Gastrocnemius medialis (tissue), 4 donors: Measurements from ENCODE around the gene CAP1. TPM values are rescaled to one million over a fixed set of nuclear protein-coding genes. Genes with fewer than 3 reads are reported as not detected.

ENCODE experiments used
- ATAC-seq, 2 donors: fragments of 150-250 bp; one replicate each; pipeline ENCODE4 v1.9.1; 2016
- DNase-seq, 2 donors: peaks; one replicate each; pipeline ENCODE4 v3.0.0-alpha.2; 2019
- H3K27ac ChIP-seq, 4 donors: fragments of 200-600 bp; sonication (generic); 1 replicate in 1 of 4; 2 replicates in 3 of 4; pipeline ENCODE4 v1.5.1; 2016 to 2018; ENCODE audit warnings: mild to moderate bottlenecking in 2 of 4, moderate library complexity in 1 of 4
- H3K27me3 ChIP-seq, 3 donors: fragments of 200-600 bp; sonication (generic) in 2 of 3; 1 replicate in 1 of 3; 2 replicates in 2 of 3; pipeline versions ENCODE4 v1.5.1 to v1.6.0; 2016 to 2019; ENCODE audit warnings: mild to moderate bottlenecking in 1 of 3, moderate library complexity in 1 of 3
- H3K36me3 ChIP-seq, 2 donors: fragments of 200-600 bp; sonication (generic) in 1 of 2; one replicate each; pipeline ENCODE4 v1.5.1; 2017 to 2018
- H3K4me1 ChIP-seq, 2 donors: fragments of 200-600 bp; sonication (generic) in 1 of 2; one replicate each; pipeline ENCODE4 v1.5.1; 2016 to 2017; ENCODE audit warnings: mild to moderate bottlenecking in 2 of 2
- H3K4me3 ChIP-seq, 4 donors: fragments of 200-600 bp; sonication (generic) in 3 of 4; 1 replicate in 1 of 4; 2 replicates in 3 of 4; pipeline ENCODE4 v1.5.1; 2016 to 2019; ENCODE audit warnings: mild to moderate bottlenecking in 2 of 4
- H3K9me3 ChIP-seq, 3 donors: fragments of 200-600 bp; sonication (generic) in 2 of 3; 1 replicate in 1 of 3; 2 replicates in 2 of 3; pipeline ENCODE4 v1.5.1; 2016 to 2019
- POLR2A ChIP-seq, 2 donors: fragments of 450-650 bp; IDR thresholded peaks; one replicate each; pipeline ENCODE4 v1.6.1; 2017; ENCODE audit warnings: antibody characterized with exemption in 2 of 2, mild to moderate bottlenecking in 2 of 2, moderate library complexity in 2 of 2
- in situ Hi-C, 4 donors: fragments of 200-750 bp; cut with MboI; loops; one replicate each; pipeline versions ENCODE4 v1.15.0 to v1.8.0; 2017; ENCODE audit warnings: low sequenced_read_pairs in 4 of 4
- intact Hi-C: fragments of 100-400 bp; cut with DNase I; formaldehyde crosslinking; loops from one replicate; pipeline ENCODE4 v1.15.1; 2023; ENCODE audit warnings: low total_unique reads
- total RNA-seq, 4 donors: library from RNA; depleted of rRNA; stranded (reverse); fragments of >200 nt; gene quantifications; one replicate each; pipeline versions ENCODE4 v1.1.0 to v1.2.3, GENCODE V29; 2016
- TF ChIP-seq, protein P1 (sequence below), 5 experiments: fragments of 450-650 bp in 3 of 5; fragments of 200-600 bp in 2 of 5; sonication (generic) in 2 of 5; IDR thresholded peaks in 4 of 5; conservative IDR thresholded peaks in 1 of 5; 1 replicate in 4 of 5; 2 replicates in 1 of 5; pipeline ENCODE4 v1.5.1; 2016 to 2019; ENCODE audit warnings: antibody characterized with exemption in 5 of 5, mild to moderate bottlenecking in 3 of 5, moderate library complexity in 3 of 5

Gene CAP1, protein sequence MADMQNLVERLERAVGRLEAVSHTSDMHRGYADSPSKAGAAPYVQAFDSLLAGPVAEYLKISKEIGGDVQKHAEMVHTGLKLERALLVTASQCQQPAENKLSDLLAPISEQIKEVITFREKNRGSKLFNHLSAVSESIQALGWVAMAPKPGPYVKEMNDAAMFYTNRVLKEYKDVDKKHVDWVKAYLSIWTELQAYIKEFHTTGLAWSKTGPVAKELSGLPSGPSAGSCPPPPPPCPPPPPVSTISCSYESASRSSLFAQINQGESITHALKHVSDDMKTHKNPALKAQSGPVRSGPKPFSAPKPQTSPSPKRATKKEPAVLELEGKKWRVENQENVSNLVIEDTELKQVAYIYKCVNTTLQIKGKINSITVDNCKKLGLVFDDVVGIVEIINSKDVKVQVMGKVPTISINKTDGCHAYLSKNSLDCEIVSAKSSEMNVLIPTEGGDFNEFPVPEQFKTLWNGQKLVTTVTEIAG
- 10 to 100 TPM; 35.5 to 67.0 (median 48.7) TPM for total RNA-seq

- intact Hi-C loops (loop anchor here (1.0 to 5.0 kb wide), 3 partner anchors 121 to 464 kb away; partner anchors contain the start of genes PABPC4, RLF and ZMPSTE24), in situ Hi-C loops (no loop called here)
- H3K4me3 ChIP-seq: peak within 1 kb of the TSS; percentile 96 to 98 (median 98)
- H3K27ac ChIP-seq: peak within 1 kb of the TSS; percentile 95 to 100 (median 99)
- H3K9me3 ChIP-seq: no peaks in the 10 kb centered on the region
- peaks cover 44 to 59% of the 10 kb centered on the region in 2 donors for H3K4me1 ChIP-seq
- ATAC-seq (peak; percentile 86), DNase-seq (peak; percentile 98 to 99)
- H3K27me3 ChIP-seq: no peaks in the 10 kb centered on the region
- no peaks in the 10 kb centered on the region for H3K36me3 ChIP-seq
- TF ChIP-seq, protein P1, sequence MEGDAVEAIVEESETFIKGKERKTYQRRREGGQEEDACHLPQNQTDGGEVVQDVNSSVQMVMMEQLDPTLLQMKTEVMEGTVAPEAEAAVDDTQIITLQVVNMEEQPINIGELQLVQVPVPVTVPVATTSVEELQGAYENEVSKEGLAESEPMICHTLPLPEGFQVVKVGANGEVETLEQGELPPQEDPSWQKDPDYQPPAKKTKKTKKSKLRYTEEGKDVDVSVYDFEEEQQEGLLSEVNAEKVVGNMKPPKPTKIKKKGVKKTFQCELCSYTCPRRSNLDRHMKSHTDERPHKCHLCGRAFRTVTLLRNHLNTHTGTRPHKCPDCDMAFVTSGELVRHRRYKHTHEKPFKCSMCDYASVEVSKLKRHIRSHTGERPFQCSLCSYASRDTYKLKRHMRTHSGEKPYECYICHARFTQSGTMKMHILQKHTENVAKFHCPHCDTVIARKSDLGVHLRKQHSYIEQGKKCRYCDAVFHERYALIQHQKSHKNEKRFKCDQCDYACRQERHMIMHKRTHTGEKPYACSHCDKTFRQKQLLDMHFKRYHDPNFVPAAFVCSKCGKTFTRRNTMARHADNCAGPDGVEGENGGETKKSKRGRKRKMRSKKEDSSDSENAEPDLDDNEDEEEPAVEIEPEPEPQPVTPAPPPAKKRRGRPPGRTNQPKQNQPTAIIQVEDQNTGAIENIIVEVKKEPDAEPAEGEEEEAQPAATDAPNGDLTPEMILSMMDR (IDR thresholded peaks at IDR 0.05 in 4 of 5, conservative IDR thresholded peaks at IDR 0.05 in 1 of 5): peak in 1 of 5 experiments; percentile 8
- peak; percentile 72 to 75 for TF ChIP-seq POLR2A (IDR thresholded peaks at IDR 0.05)
These were observed at the start of gene CAP1 for GRCh38 chr1:40040511-40041465. TSS of gene CAP1 (plus strand) at chr1:40040729. CDS start at chr1:40059347, 18,618 bp downstream.

- H3K4me1 ChIP-seq: no peaks in the 10 kb centered on the region
- in situ Hi-C loops (no loop called here), intact Hi-C loops (no loop called here)
- no peak for DNase-seq
- H3K27ac ChIP-seq: no peak overlapping the region
- H3K4me3 ChIP-seq: no peak overlapping the region
- no peaks in the 10 kb centered on the region for H3K9me3 ChIP-seq
- H3K36me3 ChIP-seq: no peaks in the 10 kb centered on the region
- no peaks in the 10 kb centered on the region for H3K27me3 ChIP-seq
- TF ChIP-seq, protein P1 (IDR thresholded peaks at IDR 0.05 in 4 of 5, conservative IDR thresholded peaks at IDR 0.05 in 1 of 5): no peak
- TF ChIP-seq POLR2A (IDR thresholded peaks at IDR 0.05): no peak
- no peak for ATAC-seq
These were observed 48.3 kb upstream of the CAP1 start for GRCh38 chr1:39992234-39992633.

GRCh38 chr1:39992888-39993287 lies 47.6 kb upstream of the CAP1 start:
- Histone ChIP-seq H3K27ac (no peak overlapping the region), H3K4me1 (no peaks in the 10 kb centered on the region), H3K27me3 (no peaks in the 10 kb centered on the region), H3K9me3 (no peaks in the 10 kb centered on the region), H3K36me3 (no peaks in the 10 kb centered on the region), H3K4me3 (no peak overlapping the region)
- DNase-seq (no peak), ATAC-seq (no peak)
- in situ Hi-C loops: no loop called here
- TF ChIP-seq, protein P1 (IDR thresholded peaks at IDR 0.05 in 4 of 5, conservative IDR thresholded peaks at IDR 0.05 in 1 of 5): no peak
- no peak for TF ChIP-seq POLR2A (IDR thresholded peaks at IDR 0.05)
- intact Hi-C loops: no loop called here

DNA sequence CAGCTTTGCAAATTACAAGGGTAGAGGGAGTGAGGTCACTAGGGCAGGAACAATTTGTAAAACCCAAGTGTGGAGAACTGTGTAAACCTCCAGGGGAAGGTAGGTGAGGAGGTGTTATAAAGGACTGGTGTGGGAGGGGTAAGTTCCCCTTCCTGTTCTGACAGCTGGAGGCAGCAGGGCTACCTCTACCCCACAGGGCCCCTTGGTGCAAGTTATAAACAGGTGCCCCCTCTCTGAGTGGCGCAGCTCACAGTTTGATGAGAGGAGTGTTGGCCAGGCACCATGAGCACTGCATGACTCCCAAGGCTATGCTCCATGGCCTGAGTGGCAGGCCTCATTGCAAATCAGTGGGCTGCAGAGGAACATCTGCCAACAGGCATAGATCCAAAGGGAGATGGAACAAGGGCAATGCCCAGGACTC lies 44.5 kb upstream of the CAP1 start:
- H3K4me3 ChIP-seq: no peak overlapping the region
- H3K9me3 ChIP-seq: no peaks in the 10 kb centered on the region
- H3K27me3 ChIP-seq: no peaks in the 10 kb centered on the region
- no peaks in the 10 kb centered on the region for H3K4me1 ChIP-seq
- intact Hi-C loops: no loop called here
- TF ChIP-seq, protein P1 (IDR thresholded peaks at IDR 0.05 in 4 of 5, conservative IDR thresholded peaks at IDR 0.05 in 1 of 5): no peak
- TF ChIP-seq POLR2A (IDR thresholded peaks at IDR 0.05): no peak
- H3K36me3 ChIP-seq: no peaks in the 10 kb centered on the region
- H3K27ac ChIP-seq: no peak overlapping the region
- DNase-seq (no peak), ATAC-seq (no peak)
- in situ Hi-C loops: no loop called here
